ENCODE measurements around the gene MAN1C1.

DNA sequence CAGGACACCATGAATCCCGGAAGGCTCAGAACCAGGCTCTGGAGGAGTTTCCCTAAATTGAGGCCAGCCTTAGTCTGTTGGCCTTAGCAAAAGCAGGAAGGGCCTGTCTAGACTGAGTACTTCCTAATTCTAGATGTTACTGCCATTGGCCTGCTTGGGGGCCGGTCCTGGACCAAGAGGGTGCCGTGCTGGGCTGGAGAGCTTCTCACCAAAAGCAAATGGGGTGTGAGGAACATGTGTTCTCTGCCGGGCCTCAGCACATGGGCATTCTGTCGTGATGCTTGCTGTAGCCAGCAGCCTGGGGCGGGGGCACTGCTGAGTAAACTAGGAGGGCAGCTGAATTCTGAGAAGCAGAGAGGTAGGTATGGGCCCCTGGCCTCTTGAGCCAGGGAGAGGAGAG is 35.7 kb upstream of the MAN1C1 start:
- TF ChIP-seq, protein P1, sequence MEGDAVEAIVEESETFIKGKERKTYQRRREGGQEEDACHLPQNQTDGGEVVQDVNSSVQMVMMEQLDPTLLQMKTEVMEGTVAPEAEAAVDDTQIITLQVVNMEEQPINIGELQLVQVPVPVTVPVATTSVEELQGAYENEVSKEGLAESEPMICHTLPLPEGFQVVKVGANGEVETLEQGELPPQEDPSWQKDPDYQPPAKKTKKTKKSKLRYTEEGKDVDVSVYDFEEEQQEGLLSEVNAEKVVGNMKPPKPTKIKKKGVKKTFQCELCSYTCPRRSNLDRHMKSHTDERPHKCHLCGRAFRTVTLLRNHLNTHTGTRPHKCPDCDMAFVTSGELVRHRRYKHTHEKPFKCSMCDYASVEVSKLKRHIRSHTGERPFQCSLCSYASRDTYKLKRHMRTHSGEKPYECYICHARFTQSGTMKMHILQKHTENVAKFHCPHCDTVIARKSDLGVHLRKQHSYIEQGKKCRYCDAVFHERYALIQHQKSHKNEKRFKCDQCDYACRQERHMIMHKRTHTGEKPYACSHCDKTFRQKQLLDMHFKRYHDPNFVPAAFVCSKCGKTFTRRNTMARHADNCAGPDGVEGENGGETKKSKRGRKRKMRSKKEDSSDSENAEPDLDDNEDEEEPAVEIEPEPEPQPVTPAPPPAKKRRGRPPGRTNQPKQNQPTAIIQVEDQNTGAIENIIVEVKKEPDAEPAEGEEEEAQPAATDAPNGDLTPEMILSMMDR (IDR thresholded peaks at IDR 0.05 in 2 of 3, conservative IDR thresholded peaks at IDR 0.05 in 1 of 3; ENCODE audit: borderline replicate concordance in 1 of 3, insufficient read depth in 1 of 3, low read depth in 2 of 3, low read length in 2 of 3), result no peak
- TF ChIP-seq POLR2AphosphoS5 (IDR thresholded peaks at IDR 0.05; ENCODE audit: low read depth, low read length) (no peak), ZNF274 (IDR thresholded peaks at IDR 0.05; ENCODE audit: low read depth, low read length) (no peak), SP1 (IDR thresholded peaks at IDR 0.05; ENCODE audit: low read depth) (no peak), POLR2A (IDR thresholded peaks at IDR 0.05; ENCODE audit: borderline replicate concordance, extremely low read depth, insufficient read depth, insufficient read length) (no peak), EZH2 (IDR thresholded peaks at IDR 0.05) (no peak), ZFX (IDR thresholded peaks at IDR 0.05) (no peak), RAD21 (IDR thresholded peaks at IDR 0.05; ENCODE audit: low read depth) (no peak), EGR1 (IDR thresholded peaks at IDR 0.05; ENCODE audit: low read depth) (no peak), TCF7L2 (IDR thresholded peaks at IDR 0.05; ENCODE audit: borderline replicate concordance, extremely low read depth, insufficient read depth, insufficient read length) (no peak)
- TF ChIP-seq, protein P2, sequence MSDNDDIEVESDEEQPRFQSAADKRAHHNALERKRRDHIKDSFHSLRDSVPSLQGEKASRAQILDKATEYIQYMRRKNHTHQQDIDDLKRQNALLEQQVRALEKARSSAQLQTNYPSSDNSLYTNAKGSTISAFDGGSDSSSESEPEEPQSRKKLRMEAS (IDR thresholded peaks at IDR 0.05), result no peak; the same call in 1 of the 2 replicates
- TF ChIP-seq, protein P3, sequence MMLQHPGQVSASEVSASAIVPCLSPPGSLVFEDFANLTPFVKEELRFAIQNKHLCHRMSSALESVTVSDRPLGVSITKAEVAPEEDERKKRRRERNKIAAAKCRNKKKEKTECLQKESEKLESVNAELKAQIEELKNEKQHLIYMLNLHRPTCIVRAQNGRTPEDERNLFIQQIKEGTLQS (IDR thresholded peaks at IDR 0.05), result no peak

Measured in HCT116 (cell line).